HG02759 (cell line): ENCODE measurements around the gene IRS2.

ENCODE experiments used
- ATAC-seq: cut with Tn5 transposase; IDR thresholded peaks from one replicate; pipeline ENCODE4 v1.9.1; 2021; ENCODE audit warnings: mild to moderate bottlenecking, moderate library complexity; ENCODE audit not compliant: unreplicated experiment

The IRS2 gene

GRCh38 chr13:109803825-109804224 lies 17.4 kb upstream of the IRS2 start:
- ATAC-seq, result no peak

- no peak for ATAC-seq
Observed at GRCh38 chr13:109802936-109803335, 16.6 kb upstream of the IRS2 start.

- ATAC-seq, result no peak
Observed at GRCh38 chr13:109795011-109795410, 8.6 kb upstream of the IRS2 start.

GRCh38 chr13:109794095-109794494 lies 7.7 kb upstream of the IRS2 start:
- no peak for ATAC-seq

GRCh38 chr13:109792416-109793059 lies 6.2 kb upstream of the IRS2 start:
- ATAC-seq, result no peak

GRCh38 chr13:109790942-109791605 lies 4.7 kb upstream of the IRS2 start:
- ATAC-seq, result no peak

- no peak for ATAC-seq
Observed at GRCh38 chr13:109790086-109790485, 3.7 kb upstream of the IRS2 start.

GRCh38 chr13:109789262-109789661 lies 2.9 kb upstream of the IRS2 start:
- ATAC-seq, result no peak

GRCh38 chr13:109788372-109789111 lies 2.2 kb upstream of the IRS2 start:
- no peak for ATAC-seq

- peak; percentile 11 for ATAC-seq
Observed at GRCh38 chr13:109787135-109787954, 962 bp upstream of the IRS2 start.

- ATAC-seq, result peak; percentile 24
Observed at GRCh38 chr13:109785892-109786450, 412 bp downstream of the IRS2 start.

- ATAC-seq, result peak; percentile 3
Observed at GRCh38 chr13:109785141-109785891, 1.1 kb downstream of the IRS2 start.

- peak; percentile 21 for ATAC-seq
Observed at GRCh38 chr13:109784590-109785140, 1.7 kb downstream of the IRS2 start.

- no peak for ATAC-seq
Observed at GRCh38 chr13:109783815-109784589, 2.4 kb downstream of the IRS2 start.

GRCh38 chr13:109783447-109783814 lies 3.0 kb downstream of the IRS2 start:
- no peak for ATAC-seq

GRCh38 chr13:109782823-109783431 lies 3.5 kb downstream of the IRS2 start:
- ATAC-seq, result no peak

GRCh38 chr13:109782066-109782822 lies 4.1 kb downstream of the IRS2 start:
- ATAC-seq, result no peak
